A673 (cell line): ENCODE results near the gene TSG101.

Experiments
- CTCF ChIP-seq: fragments of 300-800, 200-600 bp; sonication (generic); conservative IDR thresholded peaks from 2 replicates; pipeline ENCODE4 v1.5.1; 2017; ENCODE audit warnings: low read depth, mild to moderate bottlenecking, antibody characterized with exemption, low read length, moderate library complexity, mixed read lengths
- EZH2 ChIP-seq: fragments of 200-600 bp; sonication (generic); IDR thresholded peaks from 2 replicates; pipeline ENCODE4 v1.6.1; 2017; ENCODE audit warnings: borderline replicate concordance, low read depth, mild to moderate bottlenecking, mixed read lengths, antibody characterized with exemption, low read length; ENCODE audit not compliant: poor library complexity, severe bottlenecking

GRCh38 chr11:18495703-18496102 lies 31.0 kb downstream of the TSG101 start:
- TF ChIP-seq CTCF, result no peak
- no peak for TF ChIP-seq EZH2
